Measurements from ENCODE around the gene SVIL. TPM values are rescaled to one million over a fixed set of nuclear protein-coding genes. Genes with fewer than 3 reads are reported as not detected.
"Not testable (repeated sequence)": the region's sequence is repeated elsewhere in the genome, so short reads cannot be mapped to it uniquely, and the experiment has no call there.

SVIL gene
- total RNA-seq, 2 donors from 2014 or later = 349 to 483 TPM

- H3K27ac ChIP-seq = no peak overlapping the region
- ATAC-seq (ENCODE audit: insufficient number of reproducible peaks, low FRiP score, low read depth) = no peak
- no peak for DNase-seq (ENCODE audit: low spot score)
- TF ChIP-seq, protein P1, sequence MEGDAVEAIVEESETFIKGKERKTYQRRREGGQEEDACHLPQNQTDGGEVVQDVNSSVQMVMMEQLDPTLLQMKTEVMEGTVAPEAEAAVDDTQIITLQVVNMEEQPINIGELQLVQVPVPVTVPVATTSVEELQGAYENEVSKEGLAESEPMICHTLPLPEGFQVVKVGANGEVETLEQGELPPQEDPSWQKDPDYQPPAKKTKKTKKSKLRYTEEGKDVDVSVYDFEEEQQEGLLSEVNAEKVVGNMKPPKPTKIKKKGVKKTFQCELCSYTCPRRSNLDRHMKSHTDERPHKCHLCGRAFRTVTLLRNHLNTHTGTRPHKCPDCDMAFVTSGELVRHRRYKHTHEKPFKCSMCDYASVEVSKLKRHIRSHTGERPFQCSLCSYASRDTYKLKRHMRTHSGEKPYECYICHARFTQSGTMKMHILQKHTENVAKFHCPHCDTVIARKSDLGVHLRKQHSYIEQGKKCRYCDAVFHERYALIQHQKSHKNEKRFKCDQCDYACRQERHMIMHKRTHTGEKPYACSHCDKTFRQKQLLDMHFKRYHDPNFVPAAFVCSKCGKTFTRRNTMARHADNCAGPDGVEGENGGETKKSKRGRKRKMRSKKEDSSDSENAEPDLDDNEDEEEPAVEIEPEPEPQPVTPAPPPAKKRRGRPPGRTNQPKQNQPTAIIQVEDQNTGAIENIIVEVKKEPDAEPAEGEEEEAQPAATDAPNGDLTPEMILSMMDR (IDR thresholded peaks at IDR 0.05) = no peak
- H3K9me3 ChIP-seq = no peaks in the 10 kb centered on the region
- H3K27me3 ChIP-seq (replicated peaks; ENCODE audit: insufficient read depth) = no peaks in the 10 kb centered on the region
- no peak overlapping the region for H3K4me3 ChIP-seq
- peaks cover 0 to 16% of the 10 kb centered on the region in 2 donors for H3K4me1 ChIP-seq (ENCODE audit: control insufficient read depth in 1 of 2, low read depth in 2 of 2)
- peaks cover 3% of the 10 kb centered on the region for H3K36me3 ChIP-seq
Observed at GRCh38 chr10:29450405-29450804, 184.4 kb downstream of the SVIL start.

DNA sequence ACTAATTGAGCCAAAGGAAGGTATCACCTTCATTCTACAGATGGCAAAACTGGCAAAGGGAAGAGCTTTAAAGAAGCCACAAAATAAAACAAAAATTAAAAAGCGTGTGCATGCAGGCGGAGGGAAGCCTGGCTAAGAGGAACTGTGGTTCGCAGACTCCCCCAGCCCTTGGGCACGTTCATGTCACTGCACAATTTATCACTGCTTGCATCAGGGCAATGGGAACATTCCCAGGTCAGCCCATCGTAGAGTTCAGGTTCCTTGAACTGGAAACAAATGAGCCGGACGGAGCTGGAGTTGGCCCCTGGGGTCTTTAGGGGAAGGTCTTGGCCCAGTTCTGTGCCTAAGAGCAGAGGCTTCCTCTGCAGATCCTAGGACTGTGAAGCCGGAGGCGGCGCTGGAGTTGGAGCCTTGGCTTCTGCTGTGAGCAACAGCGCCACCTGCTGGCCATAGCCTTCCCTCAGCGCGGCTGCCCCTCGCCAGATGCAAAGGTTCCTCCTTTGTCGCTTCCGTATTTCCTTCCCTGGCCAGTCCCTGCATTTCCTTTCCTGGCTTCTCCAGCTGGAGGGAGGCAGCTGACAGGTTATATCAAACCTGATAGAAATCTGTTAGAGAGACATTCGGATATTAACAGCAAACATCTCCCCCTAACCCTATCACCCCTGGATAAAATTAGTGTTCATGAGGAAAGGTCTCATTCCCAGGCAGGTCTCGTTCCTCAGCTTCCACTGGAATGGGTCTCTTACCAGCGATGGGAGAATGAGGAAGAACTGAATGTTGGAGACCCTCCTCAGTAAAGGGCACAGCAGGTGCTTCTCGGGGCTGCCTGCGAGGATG lies 185.8 kb downstream of the SVIL start:
- DNase-seq (ENCODE audit: low spot score) = peak; percentile 46
- not testable (repeated sequence) for H3K4me3 ChIP-seq; H3K9me3 ChIP-seq; H3K27me3 ChIP-seq (replicated peaks; ENCODE audit: insufficient read depth); H3K36me3 ChIP-seq; H3K27ac ChIP-seq
- peak; percentile 51 for ATAC-seq (ENCODE audit: insufficient number of reproducible peaks, low FRiP score, low read depth)
- peaks cover 0 to 16% of the 10 kb centered on the region in 2 donors for H3K4me1 ChIP-seq (ENCODE audit: control insufficient read depth in 1 of 2, low read depth in 2 of 2)
- TF ChIP-seq, protein P1 (IDR thresholded peaks at IDR 0.05) = peak; percentile 88

DNA sequence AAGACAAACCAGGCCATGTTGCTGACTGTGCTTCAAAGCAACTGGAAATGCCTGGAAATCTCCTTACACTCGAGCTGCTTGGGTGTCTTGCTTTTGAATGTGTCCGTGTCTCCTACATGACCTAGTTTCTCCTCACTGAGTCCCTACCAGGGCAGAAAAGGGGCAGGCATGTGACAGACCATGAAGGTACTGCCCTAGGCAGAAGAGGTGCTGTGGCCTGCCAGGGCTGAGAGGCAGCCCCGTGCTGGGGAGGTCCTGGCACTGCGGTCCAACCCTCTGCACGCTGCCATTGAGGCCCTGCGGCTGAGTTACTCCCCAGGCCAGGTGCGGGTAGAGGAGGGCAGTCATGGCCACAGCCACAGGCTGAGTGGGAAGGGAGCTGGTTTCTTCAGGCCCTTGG lies 186.6 kb downstream of the SVIL start:
- TF ChIP-seq, protein P1 (IDR thresholded peaks at IDR 0.05) = no peak
- Histone ChIP-seq H3K4me1 (ENCODE audit: control insufficient read depth in 1 of 2, low read depth in 2 of 2) (peaks cover 0 to 16% of the 10 kb centered on the region in 2 donors), H3K9me3 (no peaks in the 10 kb centered on the region), H3K27ac (no peak overlapping the region), H3K36me3 (no peaks in the 10 kb centered on the region), H3K4me3 (no peak overlapping the region), H3K27me3 (replicated peaks; ENCODE audit: insufficient read depth) (no peaks in the 10 kb centered on the region)
- no peak for DNase-seq (ENCODE audit: low spot score)
- ATAC-seq (ENCODE audit: insufficient number of reproducible peaks, low FRiP score, low read depth) = no peak

DNA sequence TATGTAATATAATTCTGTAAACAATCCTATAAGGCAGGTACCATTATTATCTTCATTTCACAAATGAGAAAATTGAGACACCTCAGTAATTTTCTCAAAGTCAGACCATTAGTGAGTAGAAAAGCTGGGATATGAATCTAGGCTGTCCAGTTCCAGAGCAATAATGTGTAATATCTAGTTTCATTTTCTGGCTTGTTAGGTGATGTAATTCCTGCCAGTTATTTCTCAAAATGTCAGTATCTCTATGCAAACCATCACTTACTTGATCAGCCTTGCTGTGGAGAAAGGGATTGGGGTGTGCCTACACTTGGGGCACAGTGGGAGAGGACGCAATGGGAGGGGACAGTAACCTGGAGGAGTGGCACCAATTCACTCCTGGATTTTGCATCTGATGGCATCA lies 188.4 kb downstream of the SVIL start:
- Histone ChIP-seq H3K4me3 (no peak overlapping the region), H3K9me3 (no peaks in the 10 kb centered on the region), H3K27ac (no peak overlapping the region), H3K36me3 (no peaks in the 10 kb centered on the region), H3K27me3 (replicated peaks; ENCODE audit: insufficient read depth) (no peaks in the 10 kb centered on the region), H3K4me1 (ENCODE audit: control insufficient read depth in 1 of 2, low read depth in 2 of 2) (peaks cover 0 to 16% of the 10 kb centered on the region in 2 donors)
- TF ChIP-seq, protein P1 (IDR thresholded peaks at IDR 0.05) = no peak
- DNase-seq (ENCODE audit: low spot score) = no peak
- ATAC-seq (ENCODE audit: insufficient number of reproducible peaks, low FRiP score, low read depth) = no peak

DNA sequence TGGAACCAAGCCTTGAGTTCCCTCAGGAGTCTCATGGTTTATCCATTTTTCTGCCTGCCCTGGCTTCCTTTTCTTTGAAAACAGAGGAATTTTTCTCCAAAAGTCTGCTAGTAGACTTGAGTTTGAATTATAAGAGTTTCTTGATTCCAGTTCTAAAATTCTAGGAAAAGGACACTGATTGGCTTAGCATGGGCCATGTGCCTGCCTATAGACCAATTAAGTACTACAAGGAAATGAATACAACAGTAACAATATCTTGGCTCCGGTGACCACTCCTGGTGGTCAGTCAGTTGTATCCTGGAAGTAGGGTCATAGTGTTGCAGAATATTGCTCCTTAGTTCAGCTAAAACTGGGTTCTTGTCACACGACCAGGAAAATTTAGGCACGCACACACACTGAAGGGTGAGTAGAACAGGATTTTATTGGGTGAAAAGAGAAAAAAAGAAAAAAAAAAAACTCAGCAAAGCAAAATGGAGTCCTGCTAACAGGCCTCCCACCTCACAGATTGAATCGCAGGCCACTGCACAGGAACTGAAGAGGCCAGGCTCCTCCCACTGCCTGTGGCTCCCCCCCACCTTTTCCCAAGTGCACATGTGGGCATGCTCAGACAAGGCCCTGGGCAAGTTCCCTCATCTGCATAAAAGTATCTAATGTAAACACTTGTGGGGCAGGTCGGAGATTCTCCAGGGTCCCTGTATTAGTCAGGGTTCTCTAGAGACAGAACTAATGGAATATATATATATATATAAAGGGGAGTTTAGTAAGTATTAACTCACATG lies 190.8 kb downstream of the SVIL start:
- TF ChIP-seq, protein P1 (IDR thresholded peaks at IDR 0.05) = no peak
- H3K4me1 ChIP-seq (ENCODE audit: control insufficient read depth in 1 of 2, low read depth in 2 of 2) = peaks cover 0 to 11% of the 10 kb centered on the region in 2 donors

More for the DNA sequence above, 190.8 kb downstream of the SVIL start:
- Histone ChIP-seq H3K27ac (no peak overlapping the region), H3K36me3 (no peaks in the 10 kb centered on the region), H3K9me3 (no peaks in the 10 kb centered on the region), H3K27me3 (replicated peaks; ENCODE audit: insufficient read depth) (no peaks in the 10 kb centered on the region), H3K4me3 (no peak overlapping the region)
- ATAC-seq (ENCODE audit: insufficient number of reproducible peaks, low FRiP score, low read depth) (no peak), DNase-seq (ENCODE audit: low spot score) (no peak)

Measured in thoracic aorta (tissue), 2 donors.